Right ventricle myocardium inferior (tissue), 1 donor: ENCODE measurements around the gene RFX5. TPM values are rescaled to one million over a fixed set of nuclear protein-coding genes. Genes with fewer than 3 reads are reported as not detected.

Source experiments
- ATAC-seq: fragments of 200-7000 bp; cut with Tn5 transposase; one replicate; pipeline ENCODE4 v1.9.1; 2020; ENCODE audit warnings: mild to moderate bottlenecking, moderate library complexity
- DNase-seq: peaks from one replicate; pipeline ENCODE4 v3.0.0; 2021; ENCODE audit errors: missing footprints
- intact Hi-C: fragments of 100-400 bp; cut with DNase I; formaldehyde crosslinking; loops from one replicate; pipeline ENCODE4 v1.11.0; 2022
- total RNA-seq: library from RNA; stranded (reverse); fragmentation: NEBNext Ultra II Directional; extraction: Animal tissue kit (Norgen Biotek cat#: 25700); gene quantifications from one replicate; pipeline ENCODE4 v1.2.1, GENCODE V29; 2021
- donor health status: DM: no; HTN: yes; CAD: no; lungs with severe emphysema.

Gene RFX5
- total RNA-seq, 1 donor from 2014 or later, result 16.5 TPM

DNA sequence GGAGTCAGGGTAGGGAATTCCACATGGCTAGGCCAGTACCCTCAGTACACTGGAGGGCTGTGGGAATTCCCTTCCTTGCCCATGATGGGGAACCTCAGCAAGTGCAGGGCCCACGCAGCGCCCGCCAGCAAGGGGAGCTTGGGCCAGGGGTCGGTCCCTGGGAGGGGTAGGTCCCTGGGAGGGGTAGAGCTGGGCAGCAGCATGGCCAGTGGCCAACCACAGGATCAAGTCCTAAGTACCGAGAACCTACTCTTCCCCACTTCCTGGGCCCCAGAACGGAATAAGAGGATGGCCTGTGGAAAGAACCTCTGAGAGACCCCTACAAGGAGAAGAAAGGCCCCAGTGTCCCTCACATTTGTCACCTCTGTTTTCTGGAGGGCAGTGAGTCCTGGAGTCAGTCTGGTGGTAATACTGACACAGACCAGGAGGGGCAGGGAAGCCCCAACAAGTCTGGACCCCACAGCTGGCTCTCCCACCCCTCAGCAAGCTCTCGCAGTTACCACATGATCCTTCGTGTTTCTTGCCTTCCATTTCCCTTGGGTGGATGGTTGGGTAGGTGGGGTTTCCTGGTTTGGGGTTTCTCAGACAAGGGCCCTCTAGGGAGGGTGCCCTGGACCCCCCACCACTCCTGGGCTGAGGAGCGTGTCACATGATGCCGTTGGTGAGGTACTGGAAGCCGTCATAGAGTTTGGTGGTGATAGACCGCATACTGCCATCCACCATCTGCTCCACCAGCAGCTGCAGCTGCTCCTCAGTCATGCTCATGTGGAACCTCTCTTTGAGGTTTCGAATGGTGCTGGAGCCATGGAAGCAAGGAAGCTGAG, 54.6 kb downstream of the RFX5 start:
- ATAC-seq (no peak), DNase-seq (no peak)
- intact Hi-C loops, result no loop called here

DNA sequence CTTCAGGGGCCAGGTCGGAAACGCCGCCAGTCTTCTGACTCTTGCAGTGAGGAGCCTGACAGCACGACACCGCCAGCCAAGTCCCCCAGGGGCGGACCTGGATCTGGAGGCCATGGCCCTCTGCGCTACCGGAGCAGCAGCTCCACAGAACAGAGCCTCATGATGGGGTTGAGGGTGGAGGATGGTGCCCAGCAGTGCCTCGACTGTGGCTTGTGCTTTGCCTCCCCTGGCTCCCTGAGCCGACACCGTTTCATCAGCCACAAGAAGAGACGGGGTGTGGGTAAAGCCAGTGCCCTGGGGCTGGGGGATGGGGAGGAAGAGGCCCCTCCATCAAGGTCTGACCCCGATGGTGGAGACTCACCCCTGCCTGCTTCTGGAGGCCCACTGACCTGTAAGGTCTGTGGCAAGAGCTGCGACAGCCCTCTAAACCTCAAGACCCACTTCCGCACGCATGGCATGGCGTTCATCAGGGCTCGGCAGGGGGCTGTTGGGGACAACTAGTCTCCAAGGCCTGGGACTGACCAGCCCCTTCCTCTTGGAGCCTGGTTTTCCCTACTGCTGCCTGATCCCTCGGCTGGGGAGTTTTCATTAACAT, 56.2 kb downstream of the RFX5 start:
- intact Hi-C loops, result no loop called here
- ATAC-seq (no peak), DNase-seq (no peak)

Other genes starting within 250 kb of the RFX5 start
- 57.6 TPM for gene SEMA6C, start 200.6 kb downstream of the RFX5 start, total RNA-seq
- gene TNFAIP8L2, start 190.6 kb downstream of the RFX5 start, total RNA-seq, result 2.6 TPM
- gene LYSMD1, start 181.3 kb downstream of the RFX5 start, total RNA-seq, result 12.3 TPM
- gene SCNM1, start 181.1 kb downstream of the RFX5 start, total RNA-seq, result 16.6 TPM
- not detected for gene TMOD4, start 171.3 kb downstream of the RFX5 start, total RNA-seq
- gene VPS72, start 157.1 kb downstream of the RFX5 start, total RNA-seq, result 47.1 TPM
- gene PIP5K1A, start 148.7 kb downstream of the RFX5 start, total RNA-seq, result 34.8 TPM
- 164 TPM for gene PSMD4, start 92.5 kb downstream of the RFX5 start, total RNA-seq
- gene ZNF687, start 65.0 kb downstream of the RFX5 start, total RNA-seq, result 10.8 TPM
- 53.7 TPM for gene PI4KB, start 19.8 kb downstream of the RFX5 start, total RNA-seq
- 129 TPM for gene SELENBP1, start 25.5 kb upstream of the RFX5 start, total RNA-seq
- 185 TPM for gene PSMB4, start 52.3 kb upstream of the RFX5 start, total RNA-seq
- 37.7 TPM for gene POGZ, start 112.2 kb upstream of the RFX5 start, total RNA-seq
- gene CGN, start 164.1 kb upstream of the RFX5 start, total RNA-seq, result 0.22 TPM
- gene TUFT1, start 193.1 kb upstream of the RFX5 start, total RNA-seq, result 3.5 TPM